GM23338 (cell line): ENCODE results near the gene ZHX3. TPM values are rescaled to one million over a fixed set of nuclear protein-coding genes. Genes with fewer than 3 reads are reported as not detected.
"Not testable (repeated sequence)": the region's sequence is repeated elsewhere in the genome, so short reads cannot be mapped to it uniquely, and the experiment has no call there.

Experiments used
- ATAC-seq: fragments of 200-7000 bp; cut with Tn5 transposase; 3 replicates; pipeline ENCODE4 v1.9.1; 2020
- DNase-seq: peaks from one replicate; pipeline ENCODE4 v3.0.0-alpha.2; 2015; ENCODE audit warnings: low spot score
- H2AFZ ChIP-seq: fragments of 200-600 bp; sonication (generic); 2 replicates; pipeline ENCODE4 v1.8.0; 2016; ENCODE audit warnings: antibody characterized with exemption, mild to moderate bottlenecking, moderate library complexity
- H3F3A ChIP-seq: fragments of 200-600 bp; sonication (generic); replicated peaks from 2 replicates; pipeline ENCODE4 v1.8.0; 2017; ENCODE audit warnings: antibody characterized with exemption, mixed run types, low read depth
- H3K27ac ChIP-seq: fragments of 200-600 bp; sonication (generic); 2 replicates; pipeline ENCODE4 v1.6.1; 2016; ENCODE audit warnings: low read depth
- H3K27me3 ChIP-seq: fragments of 200-600 bp; sonication (generic); 2 replicates; pipeline ENCODE4 v1.8.0; 2016; ENCODE audit warnings: mild to moderate bottlenecking, mixed run types, moderate library complexity; ENCODE audit not compliant: insufficient read depth
- H3K36me3 ChIP-seq: fragments of 200-600 bp; sonication (generic); 2 replicates; pipeline ENCODE4 v1.8.0; 2016; ENCODE audit warnings: mild to moderate bottlenecking; ENCODE audit not compliant: insufficient read depth
- H3K4me1 ChIP-seq: fragments of 200-600 bp; sonication (generic); 2 replicates; pipeline ENCODE4 v1.8.0; 2016; ENCODE audit warnings: mild to moderate bottlenecking, moderate library complexity; ENCODE audit not compliant: insufficient read depth
- H3K4me2 ChIP-seq: fragments of 200-600 bp; sonication (generic); 2 replicates; pipeline ENCODE4 v1.7.1; 2017; ENCODE audit warnings: mixed run types
- H3K4me3 ChIP-seq: fragments of 200-600 bp; sonication (generic); 2 replicates; pipeline ENCODE4 v1.6.1; 2016; ENCODE audit warnings: mixed run types
- H3K79me2 ChIP-seq: fragments of 200-600 bp; sonication (generic); replicated peaks from 2 replicates; pipeline ENCODE4 v1.8.0; 2017; ENCODE audit warnings: mild to moderate bottlenecking; ENCODE audit not compliant: insufficient read depth
- H3K9me2 ChIP-seq: fragments of 200-600 bp; sonication (generic); 2 replicates; pipeline ENCODE4 v1.8.0; 2017; ENCODE audit not compliant: insufficient read depth
- H4K20me1 ChIP-seq: fragments of 200-600 bp; sonication (generic); replicated peaks from 2 replicates; pipeline ENCODE4 v1.8.0; 2017; ENCODE audit warnings: mild to moderate bottlenecking; ENCODE audit not compliant: insufficient read depth
- H3K27ac Mint-ChIP-seq: 2 replicates; pipeline ENCODE4 v1.8.0; 2020; ENCODE audit warnings: inconsistent platforms, mild to moderate bottlenecking, moderate library complexity, mixed read lengths
- H3K27me3 Mint-ChIP-seq: 3 replicates; pipeline ENCODE4 v1.8.0; 2022; ENCODE audit warnings: low read depth, mild to moderate bottlenecking, moderate library complexity, mixed read lengths, inconsistent platforms; ENCODE audit not compliant: insufficient read depth, poor library complexity
- H3K36me3 Mint-ChIP-seq: 3 replicates; pipeline ENCODE4 v1.8.0; 2021; ENCODE audit warnings: low read depth, mild to moderate bottlenecking, inconsistent platforms, moderate library complexity, mixed read lengths
- H3K4me1 Mint-ChIP-seq: 3 replicates; pipeline ENCODE4 v1.8.0; 2020; ENCODE audit warnings: mild to moderate bottlenecking, inconsistent platforms, mixed read lengths
- H3K4me3 Mint-ChIP-seq: 3 replicates; pipeline ENCODE4 v1.8.0; 2021; ENCODE audit warnings: moderate library complexity, mild to moderate bottlenecking, inconsistent platforms, mixed read lengths
- H3K9me3 Mint-ChIP-seq: 3 replicates; pipeline ENCODE4 v1.8.0; 2020; ENCODE audit warnings: moderate library complexity, mild to moderate bottlenecking, inconsistent platforms, mixed read lengths
- CTCF ChIP-seq, 2 experiments: fragments of 200-600 bp in 1 of 2; sonication (generic) in 1 of 2; conservative IDR thresholded peaks; 2 replicates each; pipeline versions ENCODE4 v1.5.1 to v1.6.1; 2016 to 2017; ENCODE audit warnings: antibody characterized with exemption in 2 of 2, low read depth in 2 of 2, mild to moderate bottlenecking in 2 of 2, moderate library complexity in 1 of 2
- EZH2phosphoT487 ChIP-seq: fragments of 200-600 bp; sonication (generic); IDR thresholded peaks from one replicate; pipeline ENCODE4 v1.8.1; 2018; ENCODE audit warnings: antibody characterized with exemption; ENCODE audit not compliant: unreplicated experiment
- POLR2AphosphoS5 ChIP-seq: IDR thresholded peaks from 2 replicates; pipeline ENCODE4 v1.6.1; 2016; ENCODE audit warnings: antibody characterized with exemption, low read depth
- REST ChIP-seq: IDR thresholded peaks from one replicate; pipeline ENCODE4 v1.6.1; 2018; ENCODE audit warnings: antibody characterized with exemption; ENCODE audit not compliant: unreplicated experiment
- ZNF462 ChIP-seq: fragments of 250-450 bp; sonication (Bioruptor Pico); IDR thresholded peaks from 2 replicates; pipeline ENCODE4 v1.5.0; 2020; ENCODE audit warnings: mild to moderate bottlenecking, moderate library complexity
- polyA plus RNA-seq: library from polyadenylated mRNA; unstranded; fragments of >200 nt; fragmentation: Nextera tagmentation; extraction: Ambion mirVana; gene quantifications from 2 replicates; pipeline ENCODE4 v1.2.1, GENCODE V29; 2016
- total RNA-seq: library from RNA; depleted of rRNA; stranded (reverse); fragments of >200 nt; shearing (Covaris generic); gene quantifications from 2 replicates; pipeline ENCODE4 v1.2.3, GENCODE V29; 2014

ZHX3 gene
- total and polyA plus RNA-seq, 2 experiments from 2014 or later = 1.7 to 2.8 TPM

- Mint-ChIP-seq H3K36me3 (no peaks in the 10 kb centered on the region; the same call in 2 of the 3 replicates), H3K4me1 (peaks cover 11% of the 10 kb centered on the region), H3K4me3 (no peak overlapping the region), H3K27ac (no peak overlapping the region), H3K9me3 (no peaks in the 10 kb centered on the region; the same call in 1 of the 3 replicates), H3K27me3 (peaks cover 5% of the 10 kb centered on the region)
- H3K36me3 ChIP-seq = no peaks in the 10 kb centered on the region
- H2AFZ ChIP-seq = no peak overlapping the region
- H3K79me2 ChIP-seq = no peaks in the 10 kb centered on the region
- DNase-seq (no peak), ATAC-seq (no peak)
- H3K27me3 ChIP-seq = no peaks in the 10 kb centered on the region; the same call in 1 of the 2 replicates
- TF ChIP-seq REST = no peak
- no peak for TF ChIP-seq EZH2phosphoT487
- no peak for TF ChIP-seq POLR2AphosphoS5
- TF ChIP-seq CTCF (conservative IDR thresholded peaks at IDR 0.05; ENCODE audit: low read depth in 2 of 2) = no peak
- H3K4me3 ChIP-seq = no peak overlapping the region
- H3F3A ChIP-seq = no peaks in the 10 kb centered on the region
- H3K4me1 ChIP-seq = peaks cover 2% of the 10 kb centered on the region; the same call in 1 of the 2 replicates
- no peak overlapping the region for H3K4me2 ChIP-seq
- H3K9me2 ChIP-seq = no peaks in the 10 kb centered on the region; the same call in 1 of the 2 replicates
- no peaks in the 10 kb centered on the region for H4K20me1 ChIP-seq
- H3K27ac ChIP-seq = no peak overlapping the region
These were observed 3.1 kb downstream of the ZHX3 start for GRCh38 chr20:41314386-41314785.

GRCh38 chr20:41312009-41312408 is 5.5 kb downstream of the ZHX3 start:
- not testable (repeated sequence) for H2AFZ ChIP-seq, H3K27me3 Mint-ChIP-seq, H3K4me2 ChIP-seq, H3K79me2 ChIP-seq, H3K27ac Mint-ChIP-seq, H3K36me3 ChIP-seq, H3K27me3 ChIP-seq, H3K4me3 ChIP-seq, H3K9me2 ChIP-seq, DNase-seq, H3K4me3 Mint-ChIP-seq, H3K27ac ChIP-seq, H3K36me3 Mint-ChIP-seq, H3K4me1 ChIP-seq, ATAC-seq, H3K9me3 Mint-ChIP-seq, H4K20me1 ChIP-seq, H3F3A ChIP-seq
- H3K4me1 Mint-ChIP-seq = peaks cover 21% of the 10 kb centered on the region; the same call in 2 of the 3 replicates

- H3K4me3 Mint-ChIP-seq = no peak overlapping the region
- Histone ChIP-seq H3K27ac (no peak overlapping the region), H2AFZ (no peak overlapping the region), H3K36me3 (no peaks in the 10 kb centered on the region), H3K4me2 (no peak overlapping the region), H3K4me3 (no peak overlapping the region), H3K27me3 (no peaks in the 10 kb centered on the region), H3K79me2 (0 out of 2 replicates have a peak, but pooled peaks cover 4% of the 10 kb centered on the region), H4K20me1 (no peaks in the 10 kb centered on the region), H3F3A (no peaks in the 10 kb centered on the region), H3K9me2 (peaks cover 6% of the 10 kb centered on the region; the same call in 1 of the 2 replicates), H3K4me1 (peaks cover 7% of the 10 kb centered on the region; the same call in 1 of the 2 replicates)
- no peaks in the 10 kb centered on the region for H3K27me3 Mint-ChIP-seq
- ATAC-seq = no peak
- H3K36me3 Mint-ChIP-seq = no peaks in the 10 kb centered on the region
- H3K9me3 Mint-ChIP-seq = no peaks in the 10 kb centered on the region
- H3K27ac Mint-ChIP-seq = no peak overlapping the region
- DNase-seq = no peak
- H3K4me1 Mint-ChIP-seq = peaks cover 17% of the 10 kb centered on the region; the same call in 2 of the 3 replicates
- no peak for TF ChIP-seq ZNF462
These were observed 7.7 kb downstream of the ZHX3 start for GRCh38 chr20:41309817-41310216.
